ENCODE results near the gene DTX2.
"Not testable (repeated sequence)": the region's sequence is repeated elsewhere in the genome, so short reads cannot be mapped to it uniquely, and the experiment has no call there.

The DTX2 gene

GRCh38 chr7:76445577-76446008 is 15.9 kb upstream of the DTX2 start:
- not testable (repeated sequence) for DNase-seq

GRCh38 chr7:76457017-76457416 is 4.5 kb upstream of the DTX2 start:
- not testable (repeated sequence) for DNase-seq

GRCh38 chr7:76458504-76458903 is 3.0 kb upstream of the DTX2 start:
- DNase-seq = not testable (repeated sequence)

GRCh38 chr7:76460767-76461166 is 742 bp upstream of the DTX2 start:
- not testable (repeated sequence) for DNase-seq

- DNase-seq = not testable (repeated sequence)
Observed at GRCh38 chr7:76462271-76462882, 868 bp downstream of the DTX2 start.

- not testable (repeated sequence) for DNase-seq
Observed at GRCh38 chr7:76464959-76465358, 3.5 kb downstream of the DTX2 start.

- DNase-seq = not testable (repeated sequence)
Observed at GRCh38 chr7:76465950-76466349, 4.4 kb downstream of the DTX2 start.

GRCh38 chr7:76467743-76468404 is 6.4 kb downstream of the DTX2 start:
- DNase-seq = not testable (repeated sequence)

- not testable (repeated sequence) for DNase-seq
Observed at GRCh38 chr7:76471556-76472221, 10.2 kb downstream of the DTX2 start.

GRCh38 chr7:76473097-76473496 is 11.6 kb downstream of the DTX2 start:
- DNase-seq = not testable (repeated sequence)

- not testable (repeated sequence) for DNase-seq
Observed at GRCh38 chr7:76476280-76476679, 14.8 kb downstream of the DTX2 start.

GRCh38 chr7:76476742-76477474 is 15.4 kb downstream of the DTX2 start:
- not testable (repeated sequence) for DNase-seq

GRCh38 chr7:76479628-76480027 is 18.1 kb downstream of the DTX2 start:
- not testable (repeated sequence) for DNase-seq

GRCh38 chr7:76480403-76481253 is 19.1 kb downstream of the DTX2 start:
- not testable (repeated sequence) for DNase-seq

- not testable (repeated sequence) for DNase-seq
Observed at GRCh38 chr7:76482660-76483059, 21.2 kb downstream of the DTX2 start.

- not testable (repeated sequence) for DNase-seq
Observed at GRCh38 chr7:76483081-76483480, 21.6 kb downstream of the DTX2 start.

GRCh38 chr7:76484456-76484855 is 22.9 kb downstream of the DTX2 start:
- not testable (repeated sequence) for DNase-seq

GRCh38 chr7:76485822-76486610 is 24.5 kb downstream of the DTX2 start:
- DNase-seq = not testable (repeated sequence)

- not testable (repeated sequence) for DNase-seq
Observed at GRCh38 chr7:76486618-76487017, 25.1 kb downstream of the DTX2 start.

GRCh38 chr7:76487969-76488368 is 26.5 kb downstream of the DTX2 start:
- DNase-seq = not testable (repeated sequence)

GRCh38 chr7:76492139-76492538 is 30.6 kb downstream of the DTX2 start:
- DNase-seq = not testable (repeated sequence)

All from NCI-H1930 (cell line).